Uterus (tissue), 4 donors: ENCODE measurements around the gene CCDC57. TPM values are rescaled to one million over a fixed set of nuclear protein-coding genes. Genes with fewer than 3 reads are reported as not detected.

Experiments used
- DNase-seq, 2 donors: peaks; one replicate each; pipeline ENCODE4 v3.0.0-alpha.2; 2019 to 2020
- H3K27ac ChIP-seq, 2 donors: fragments of 200-600 bp; sonication (generic); 1 replicate in 1 of 2; 2 replicates in 1 of 2; pipeline ENCODE4 v1.5.1; 2016 to 2018
- H3K27me3 ChIP-seq, 2 donors: fragments of 200-600 bp; sonication (generic); one replicate each; pipeline ENCODE4 v1.5.1; 2018 to 2019; ENCODE audit warnings: control low read depth in 1 of 2
- H3K36me3 ChIP-seq, 2 donors: fragments of 200-600 bp; sonication (generic); one replicate each; pipeline ENCODE4 v1.5.1; 2019; ENCODE audit warnings: control low read depth in 1 of 2
- H3K4me1 ChIP-seq, 2 donors: fragments of 200-600 bp; sonication (generic); one replicate each; pipeline ENCODE4 v1.5.1; 2018 to 2019; ENCODE audit warnings: control low read depth in 1 of 2
- H3K4me3 ChIP-seq, 2 donors: fragments of 200-600 bp; sonication (generic); 1 replicate in 1 of 2; 2 replicates in 1 of 2; pipeline ENCODE4 v1.5.1; 2018 to 2019; ENCODE audit warnings: mild to moderate bottlenecking in 1 of 2
- H3K9me3 ChIP-seq, 2 donors: fragments of 200-600 bp; sonication (generic); one replicate each; pipeline ENCODE4 v1.5.1; 2019; ENCODE audit warnings: control low read depth in 1 of 2
- POLR2A ChIP-seq, 2 donors: fragments of 450-650 bp; IDR thresholded peaks; one replicate each; pipeline ENCODE4 v1.6.1; 2016; ENCODE audit warnings: antibody characterized with exemption in 2 of 2, mild to moderate bottlenecking in 1 of 2, moderate library complexity in 1 of 2
- intact Hi-C: fragments of 100-400 bp; cut with DNase I; formaldehyde crosslinking; loops from one replicate; pipeline ENCODE4 v1.15.1; 2023; ENCODE audit warnings: low total_unique reads
- total RNA-seq, 4 donors: library from RNA; depleted of rRNA in 3 of 4; stranded (reverse); fragments of >200 nt in 3 of 4; gene quantifications; one replicate each; pipeline versions ENCODE4 v1.1.0 to v1.2.4, GENCODE V29; 2014 to 2023
- TF ChIP-seq, protein P1 (sequence below), 4 experiments: fragments of 200-600 bp in 2 of 4; fragments of 450-650 bp in 2 of 4; sonication (generic) in 2 of 4; IDR thresholded peaks; one replicate each; pipeline ENCODE4 v1.5.1; 2016 to 2019; ENCODE audit warnings: antibody characterized with exemption in 4 of 4, mild to moderate bottlenecking in 2 of 4, moderate library complexity in 1 of 4
- donor health status: DM: yes; HTN: yes; CAD: no.

CCDC57 gene
- total RNA-seq, 4 donors from 2014 or later = 4.4 to 88.2 (median 17.6) TPM

- Histone ChIP-seq H3K36me3 (no peaks in the 10 kb centered on the region), H3K27me3 (no peaks in the 10 kb centered on the region), H3K4me3 (no peak overlapping the region), H3K9me3 (no peaks in the 10 kb centered on the region), H3K27ac (peak overlapping the region; percentile 68 to 73), H3K4me1 (peaks cover 0 to 13% of the 10 kb centered on the region in 2 donors)
- TF ChIP-seq, protein P1, sequence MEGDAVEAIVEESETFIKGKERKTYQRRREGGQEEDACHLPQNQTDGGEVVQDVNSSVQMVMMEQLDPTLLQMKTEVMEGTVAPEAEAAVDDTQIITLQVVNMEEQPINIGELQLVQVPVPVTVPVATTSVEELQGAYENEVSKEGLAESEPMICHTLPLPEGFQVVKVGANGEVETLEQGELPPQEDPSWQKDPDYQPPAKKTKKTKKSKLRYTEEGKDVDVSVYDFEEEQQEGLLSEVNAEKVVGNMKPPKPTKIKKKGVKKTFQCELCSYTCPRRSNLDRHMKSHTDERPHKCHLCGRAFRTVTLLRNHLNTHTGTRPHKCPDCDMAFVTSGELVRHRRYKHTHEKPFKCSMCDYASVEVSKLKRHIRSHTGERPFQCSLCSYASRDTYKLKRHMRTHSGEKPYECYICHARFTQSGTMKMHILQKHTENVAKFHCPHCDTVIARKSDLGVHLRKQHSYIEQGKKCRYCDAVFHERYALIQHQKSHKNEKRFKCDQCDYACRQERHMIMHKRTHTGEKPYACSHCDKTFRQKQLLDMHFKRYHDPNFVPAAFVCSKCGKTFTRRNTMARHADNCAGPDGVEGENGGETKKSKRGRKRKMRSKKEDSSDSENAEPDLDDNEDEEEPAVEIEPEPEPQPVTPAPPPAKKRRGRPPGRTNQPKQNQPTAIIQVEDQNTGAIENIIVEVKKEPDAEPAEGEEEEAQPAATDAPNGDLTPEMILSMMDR (IDR thresholded peaks at IDR 0.05) = no peak
- TF ChIP-seq POLR2A (IDR thresholded peaks at IDR 0.05) = no peak
- intact Hi-C loops = no loop called here
- peak; percentile 69 to 74 for DNase-seq
Measured at GRCh38 chr17:82103553-82104451, 108.8 kb downstream of the CCDC57 start.

DNA sequence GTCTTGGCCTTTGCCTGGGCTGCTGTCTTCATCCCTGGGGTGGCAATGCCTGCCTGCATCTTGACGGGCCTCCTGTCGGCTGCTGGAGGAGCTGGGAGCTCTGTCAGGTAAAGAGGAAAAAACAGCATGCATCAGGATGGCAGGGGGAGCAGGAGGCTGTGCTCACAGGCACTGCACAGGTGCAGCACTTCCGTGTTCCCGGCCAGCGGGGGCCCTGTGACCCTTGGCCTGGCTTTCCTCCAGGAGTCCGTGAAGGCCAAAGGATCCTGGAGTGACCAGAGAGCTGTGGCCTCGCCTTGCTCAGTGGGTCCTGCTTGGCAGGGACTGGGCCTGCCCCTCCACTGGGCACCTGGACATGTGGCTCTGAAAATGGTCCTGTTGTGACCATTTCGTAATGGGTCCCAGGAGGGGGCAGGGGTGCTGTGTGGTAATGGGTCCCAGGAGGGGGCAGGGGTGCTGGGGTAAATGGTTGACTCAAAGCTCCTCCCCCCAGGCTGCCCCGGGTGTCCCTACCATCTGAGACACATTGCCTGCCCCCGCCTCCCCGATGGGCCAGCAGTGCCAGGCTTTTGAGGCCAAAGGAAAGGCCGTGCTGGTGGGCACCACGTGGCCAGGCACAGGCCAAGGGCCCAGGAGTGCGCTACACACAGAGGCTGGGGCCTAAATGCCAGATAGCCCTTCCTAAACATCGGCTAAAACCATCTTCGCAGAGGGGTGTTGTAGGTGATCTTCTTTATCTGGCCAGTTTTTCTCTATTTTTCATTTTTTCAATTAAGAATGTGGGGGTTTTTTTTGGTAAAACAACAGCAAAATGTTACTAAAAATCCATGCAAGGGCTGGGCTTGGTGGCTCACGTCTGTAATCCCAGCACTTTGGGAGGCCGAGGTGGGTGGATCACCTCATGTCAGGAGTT is 110.6 kb downstream of the CCDC57 start:
- TF ChIP-seq POLR2A (IDR thresholded peaks at IDR 0.05) = no peak
- TF ChIP-seq, protein P1 (IDR thresholded peaks at IDR 0.05) = no peak
- H3K27me3 ChIP-seq = no peaks in the 10 kb centered on the region
- peak overlapping the region in 1 of 2 donors; percentile 4 for H3K27ac ChIP-seq
- H3K9me3 ChIP-seq = no peaks in the 10 kb centered on the region
- H3K4me1 ChIP-seq = peaks cover 0 to 17% of the 10 kb centered on the region in 2 donors
- intact Hi-C loops = no loop called here
- DNase-seq = peak; percentile 20 to 28
- no peak overlapping the region for H3K4me3 ChIP-seq
- no peaks in the 10 kb centered on the region for H3K36me3 ChIP-seq

- no peaks in the 10 kb centered on the region for H3K36me3 ChIP-seq
- H3K4me1 ChIP-seq = peaks cover 0 to 21% of the 10 kb centered on the region in 2 donors
- H3K27me3 ChIP-seq = no peaks in the 10 kb centered on the region
- intact Hi-C loops = no loop called here
- DNase-seq = peak; percentile 15 to 18
- TF ChIP-seq, protein P1 (IDR thresholded peaks at IDR 0.05) = no peak
- TF ChIP-seq POLR2A (IDR thresholded peaks at IDR 0.05) = no peak
- no peaks in the 10 kb centered on the region for H3K9me3 ChIP-seq
- H3K27ac ChIP-seq = no peak overlapping the region
- H3K4me3 ChIP-seq = no peak overlapping the region
Measured at GRCh38 chr17:82101301-82101715, 111.3 kb downstream of the CCDC57 start.

DNA sequence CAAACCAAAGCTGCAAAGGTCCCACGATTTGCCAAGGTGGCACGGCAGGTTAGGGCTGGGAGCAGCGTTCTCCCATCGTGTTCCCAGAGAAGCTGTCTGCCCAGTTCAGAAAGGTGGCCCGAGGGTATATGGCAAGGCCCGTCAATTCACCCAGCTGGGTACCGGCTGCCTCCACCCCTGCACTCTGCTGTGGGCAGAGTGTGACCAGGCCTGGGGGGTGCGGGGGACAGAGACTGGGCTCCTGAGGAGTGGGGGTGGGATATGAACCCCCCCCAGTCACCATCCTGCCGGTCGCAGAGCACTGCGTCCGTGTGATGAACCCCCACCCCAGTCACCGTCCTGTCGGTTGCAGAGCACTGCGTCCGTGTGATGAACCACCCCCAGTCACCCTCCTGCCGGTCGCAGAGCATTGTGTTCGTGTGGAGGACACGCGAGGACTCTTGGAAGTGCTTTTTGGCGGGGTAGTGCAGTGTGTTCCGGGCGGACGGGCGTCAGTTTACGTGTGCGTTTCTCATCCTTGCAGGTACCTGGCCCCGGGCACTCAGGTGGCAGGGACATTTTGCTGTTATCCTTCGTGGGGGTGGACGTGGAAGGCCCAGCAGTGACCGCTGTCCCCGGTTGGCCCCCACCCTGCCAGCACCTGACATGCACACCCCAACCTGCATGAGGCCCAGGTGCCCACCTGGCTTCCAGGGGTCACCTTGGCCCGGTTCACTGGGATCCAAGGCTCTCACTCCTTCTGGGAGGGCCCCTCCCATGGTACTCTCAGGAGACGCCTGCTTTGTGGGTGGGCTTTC is 111.9 kb downstream of the CCDC57 start:
- Histone ChIP-seq H3K27ac (peak overlapping the region in 1 of 2 donors; percentile 95), H3K4me3 (no peak overlapping the region), H3K9me3 (no peaks in the 10 kb centered on the region), H3K27me3 (no peaks in the 10 kb centered on the region), H3K4me1 (peaks cover 0 to 21% of the 10 kb centered on the region in 2 donors), H3K36me3 (no peaks in the 10 kb centered on the region)
- intact Hi-C loops = no loop called here
- DNase-seq = peak; percentile 18 to 19
- TF ChIP-seq, protein P1 (IDR thresholded peaks at IDR 0.05) = no peak
- TF ChIP-seq POLR2A (IDR thresholded peaks at IDR 0.05) = no peak
